GM23338 (cell line): ENCODE data around the gene SLC16A5. TPM values are rescaled to one million over a fixed set of nuclear protein-coding genes. Genes with fewer than 3 reads are reported as not detected.

ENCODE experiments used
- ATAC-seq: fragments of 200-7000 bp; cut with Tn5 transposase; 3 replicates; pipeline ENCODE4 v1.9.1; 2020
- DNase-seq: peaks from one replicate; pipeline ENCODE4 v3.0.0-alpha.2; 2015; ENCODE audit warnings: low spot score
- H2AFZ ChIP-seq: fragments of 200-600 bp; sonication (generic); 2 replicates; pipeline ENCODE4 v1.8.0; 2016; ENCODE audit warnings: antibody characterized with exemption, mild to moderate bottlenecking, moderate library complexity
- H3F3A ChIP-seq: fragments of 200-600 bp; sonication (generic); replicated peaks from 2 replicates; pipeline ENCODE4 v1.8.0; 2017; ENCODE audit warnings: antibody characterized with exemption, mixed run types, low read depth
- H3K27ac ChIP-seq: fragments of 200-600 bp; sonication (generic); 2 replicates; pipeline ENCODE4 v1.6.1; 2016; ENCODE audit warnings: low read depth
- H3K27me3 ChIP-seq: fragments of 200-600 bp; sonication (generic); 2 replicates; pipeline ENCODE4 v1.8.0; 2016; ENCODE audit warnings: mild to moderate bottlenecking, mixed run types, moderate library complexity; ENCODE audit not compliant: insufficient read depth
- H3K36me3 ChIP-seq: fragments of 200-600 bp; sonication (generic); 2 replicates; pipeline ENCODE4 v1.8.0; 2016; ENCODE audit warnings: mild to moderate bottlenecking; ENCODE audit not compliant: insufficient read depth
- H3K4me1 ChIP-seq: fragments of 200-600 bp; sonication (generic); 2 replicates; pipeline ENCODE4 v1.8.0; 2016; ENCODE audit warnings: mild to moderate bottlenecking, moderate library complexity; ENCODE audit not compliant: insufficient read depth
- H3K4me2 ChIP-seq: fragments of 200-600 bp; sonication (generic); 2 replicates; pipeline ENCODE4 v1.7.1; 2017; ENCODE audit warnings: mixed run types
- H3K4me3 ChIP-seq: fragments of 200-600 bp; sonication (generic); 2 replicates; pipeline ENCODE4 v1.6.1; 2016; ENCODE audit warnings: mixed run types
- H3K79me2 ChIP-seq: fragments of 200-600 bp; sonication (generic); replicated peaks from 2 replicates; pipeline ENCODE4 v1.8.0; 2017; ENCODE audit warnings: mild to moderate bottlenecking; ENCODE audit not compliant: insufficient read depth
- H3K9me2 ChIP-seq: fragments of 200-600 bp; sonication (generic); 2 replicates; pipeline ENCODE4 v1.8.0; 2017; ENCODE audit not compliant: insufficient read depth
- H4K20me1 ChIP-seq: fragments of 200-600 bp; sonication (generic); replicated peaks from 2 replicates; pipeline ENCODE4 v1.8.0; 2017; ENCODE audit warnings: mild to moderate bottlenecking; ENCODE audit not compliant: insufficient read depth
- H3K27ac Mint-ChIP-seq: 2 replicates; pipeline ENCODE4 v1.8.0; 2020; ENCODE audit warnings: inconsistent platforms, mild to moderate bottlenecking, moderate library complexity, mixed read lengths
- H3K27me3 Mint-ChIP-seq: 3 replicates; pipeline ENCODE4 v1.8.0; 2022; ENCODE audit warnings: low read depth, mild to moderate bottlenecking, moderate library complexity, mixed read lengths, inconsistent platforms; ENCODE audit not compliant: insufficient read depth, poor library complexity
- H3K36me3 Mint-ChIP-seq: 3 replicates; pipeline ENCODE4 v1.8.0; 2021; ENCODE audit warnings: low read depth, mild to moderate bottlenecking, inconsistent platforms, moderate library complexity, mixed read lengths
- H3K4me1 Mint-ChIP-seq: 3 replicates; pipeline ENCODE4 v1.8.0; 2020; ENCODE audit warnings: mild to moderate bottlenecking, inconsistent platforms, mixed read lengths
- H3K4me3 Mint-ChIP-seq: 3 replicates; pipeline ENCODE4 v1.8.0; 2021; ENCODE audit warnings: moderate library complexity, mild to moderate bottlenecking, inconsistent platforms, mixed read lengths
- H3K9me3 Mint-ChIP-seq: 3 replicates; pipeline ENCODE4 v1.8.0; 2020; ENCODE audit warnings: moderate library complexity, mild to moderate bottlenecking, inconsistent platforms, mixed read lengths
- CREB1 ChIP-seq: fragments of 250-450 bp; sonication (Bioruptor Pico); IDR thresholded peaks from 2 replicates; pipeline ENCODE4 v1.5.0; 2020; ENCODE audit warnings: low read depth, mild to moderate bottlenecking, moderate library complexity
- EZH2 ChIP-seq: fragments of 200-600 bp; sonication (generic); IDR thresholded peaks from one replicate; pipeline ENCODE4 v1.8.0; 2017; ENCODE audit warnings: antibody characterized with exemption, mild to moderate bottlenecking, low read depth; ENCODE audit not compliant: unreplicated experiment
- EZH2phosphoT487 ChIP-seq: fragments of 200-600 bp; sonication (generic); IDR thresholded peaks from one replicate; pipeline ENCODE4 v1.8.1; 2018; ENCODE audit warnings: antibody characterized with exemption; ENCODE audit not compliant: unreplicated experiment
- JUNB ChIP-seq: IDR thresholded peaks from one replicate; pipeline ENCODE4 v1.6.1; 2016; ENCODE audit warnings: antibody characterized with exemption; ENCODE audit not compliant: unreplicated experiment
- NANOG ChIP-seq: IDR thresholded peaks from 2 replicates; pipeline ENCODE4 v1.6.1; 2016; ENCODE audit warnings: antibody characterized with exemption, borderline replicate concordance
- POLR2AphosphoS5 ChIP-seq: IDR thresholded peaks from 2 replicates; pipeline ENCODE4 v1.6.1; 2016; ENCODE audit warnings: antibody characterized with exemption, low read depth
- STAT1 ChIP-seq: IDR thresholded peaks from one replicate; pipeline ENCODE4 v1.6.1; 2016; ENCODE audit warnings: antibody characterized with exemption; ENCODE audit not compliant: unreplicated experiment
- ZNF114 ChIP-seq: fragments of 250-450 bp; sonication (Bioruptor Pico); IDR thresholded peaks from 2 replicates; pipeline ENCODE4 v1.5.0; 2020; ENCODE audit warnings: mild to moderate bottlenecking, moderate library complexity
- polyA plus RNA-seq: library from polyadenylated mRNA; unstranded; fragments of >200 nt; fragmentation: Nextera tagmentation; extraction: Ambion mirVana; gene quantifications from 2 replicates; pipeline ENCODE4 v1.2.1, GENCODE V29; 2016
- total RNA-seq: library from RNA; depleted of rRNA; stranded (reverse); fragments of >200 nt; shearing (Covaris generic); gene quantifications from 2 replicates; pipeline ENCODE4 v1.2.3, GENCODE V29; 2014
- TF ChIP-seq, protein P1 (sequence below): IDR thresholded peaks from one replicate; pipeline ENCODE4 v1.6.1; 2018; ENCODE audit warnings: antibody characterized with exemption; ENCODE audit not compliant: unreplicated experiment
- TF ChIP-seq, protein P2 (sequence below): IDR thresholded peaks from 2 replicates; pipeline ENCODE4 v1.6.1; 2016; ENCODE audit warnings: antibody characterized with exemption
- TF ChIP-seq, protein P3 (sequence below): fragments of 250-450 bp; sonication (Bioruptor Pico); IDR thresholded peaks from 2 replicates; pipeline ENCODE4 v1.5.0; 2020; ENCODE audit warnings: mild to moderate bottlenecking, moderate library complexity
- TF ChIP-seq, protein P4 (sequence below), 2 experiments: fragments of 200-600 bp in 1 of 2; sonication (generic) in 1 of 2; conservative IDR thresholded peaks; 2 replicates each; pipeline versions ENCODE4 v1.5.1 to v1.6.1; 2016 to 2017; ENCODE audit warnings: antibody characterized with exemption in 2 of 2, low read depth in 2 of 2, mild to moderate bottlenecking in 2 of 2, moderate library complexity in 1 of 2

The SLC16A5 gene
- total and polyA plus RNA-seq, 2 experiments from 2014 or later = 7.3 to 40.0 TPM

DNA sequence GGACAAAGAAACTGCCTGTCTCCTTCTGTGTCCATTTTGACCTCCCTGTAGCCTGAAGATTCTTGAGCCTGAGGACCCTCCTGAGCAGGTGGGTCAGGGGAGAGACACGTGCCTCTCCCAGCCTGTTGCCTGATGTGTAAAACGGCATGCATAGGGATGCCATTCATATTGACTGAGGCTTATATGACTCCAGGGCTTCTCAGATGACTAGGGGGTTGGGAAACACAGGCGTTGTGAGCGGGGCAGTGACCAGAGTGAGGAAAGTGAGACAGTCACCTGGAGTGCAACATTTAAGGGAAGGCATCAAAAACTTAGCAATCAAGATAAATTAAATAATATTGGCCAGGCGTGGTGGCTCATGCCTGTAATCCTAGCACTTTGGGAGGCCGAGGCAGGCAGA, 5.1 kb upstream of the SLC16A5 start (continued):
- TF ChIP-seq JUNB (no peak), NANOG (no peak), CREB1 (no peak), ZNF114 (CRISPR knock-in tag) (no peak), STAT1 (no peak)
- TF ChIP-seq, protein P1, sequence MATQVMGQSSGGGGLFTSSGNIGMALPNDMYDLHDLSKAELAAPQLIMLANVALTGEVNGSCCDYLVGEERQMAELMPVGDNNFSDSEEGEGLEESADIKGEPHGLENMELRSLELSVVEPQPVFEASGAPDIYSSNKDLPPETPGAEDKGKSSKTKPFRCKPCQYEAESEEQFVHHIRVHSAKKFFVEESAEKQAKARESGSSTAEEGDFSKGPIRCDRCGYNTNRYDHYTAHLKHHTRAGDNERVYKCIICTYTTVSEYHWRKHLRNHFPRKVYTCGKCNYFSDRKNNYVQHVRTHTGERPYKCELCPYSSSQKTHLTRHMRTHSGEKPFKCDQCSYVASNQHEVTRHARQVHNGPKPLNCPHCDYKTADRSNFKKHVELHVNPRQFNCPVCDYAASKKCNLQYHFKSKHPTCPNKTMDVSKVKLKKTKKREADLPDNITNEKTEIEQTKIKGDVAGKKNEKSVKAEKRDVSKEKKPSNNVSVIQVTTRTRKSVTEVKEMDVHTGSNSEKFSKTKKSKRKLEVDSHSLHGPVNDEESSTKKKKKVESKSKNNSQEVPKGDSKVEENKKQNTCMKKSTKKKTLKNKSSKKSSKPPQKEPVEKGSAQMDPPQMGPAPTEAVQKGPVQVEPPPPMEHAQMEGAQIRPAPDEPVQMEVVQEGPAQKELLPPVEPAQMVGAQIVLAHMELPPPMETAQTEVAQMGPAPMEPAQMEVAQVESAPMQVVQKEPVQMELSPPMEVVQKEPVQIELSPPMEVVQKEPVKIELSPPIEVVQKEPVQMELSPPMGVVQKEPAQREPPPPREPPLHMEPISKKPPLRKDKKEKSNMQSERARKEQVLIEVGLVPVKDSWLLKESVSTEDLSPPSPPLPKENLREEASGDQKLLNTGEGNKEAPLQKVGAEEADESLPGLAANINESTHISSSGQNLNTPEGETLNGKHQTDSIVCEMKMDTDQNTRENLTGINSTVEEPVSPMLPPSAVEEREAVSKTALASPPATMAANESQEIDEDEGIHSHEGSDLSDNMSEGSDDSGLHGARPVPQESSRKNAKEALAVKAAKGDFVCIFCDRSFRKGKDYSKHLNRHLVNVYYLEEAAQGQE = no peak

DNA sequence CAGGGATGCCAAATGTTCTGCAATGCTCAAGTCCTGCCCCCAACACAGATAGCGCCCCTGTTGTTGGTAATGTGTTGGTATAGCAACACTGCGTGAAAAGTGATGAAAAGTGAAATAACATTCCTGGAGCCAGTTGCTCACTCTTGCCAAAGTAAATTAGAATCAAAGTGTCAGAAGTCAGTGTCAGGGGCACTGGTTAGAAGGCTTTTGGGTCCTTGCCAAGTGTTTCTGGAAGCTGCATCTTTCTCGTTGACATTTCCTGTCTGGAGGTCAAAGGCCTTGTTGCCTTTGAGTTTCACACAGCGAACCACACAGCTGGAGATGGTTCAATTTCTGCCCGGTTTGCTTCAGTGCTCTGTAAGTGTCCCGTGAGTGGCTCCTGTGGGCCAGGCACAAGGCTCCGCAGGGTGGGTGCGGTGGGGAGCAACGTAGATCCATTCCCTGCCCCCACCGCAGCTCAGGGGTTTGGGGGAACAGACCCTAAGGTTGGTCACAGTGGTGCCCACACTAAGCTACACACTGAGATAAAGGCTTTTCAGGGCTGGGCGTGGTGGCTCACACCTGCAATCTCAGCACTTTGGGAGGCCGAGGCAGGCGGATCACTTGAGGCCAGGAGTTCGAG, 3.6 kb upstream of the SLC16A5 start:
- Histone ChIP-seq H2AFZ (no peak overlapping the region), H3K4me3 (no peak overlapping the region), H3K79me2 (no peaks in the 10 kb centered on the region; the same call in 1 of the 2 replicates), H3K27me3 (no peaks in the 10 kb centered on the region), H3K36me3 (no peaks in the 10 kb centered on the region), H3K9me2 (no peaks in the 10 kb centered on the region), H3K4me1 (peaks cover 32% of the 10 kb centered on the region), H3F3A (peaks cover 18% of the 10 kb centered on the region), H3K27ac (no peak overlapping the region), H4K20me1 (no peaks in the 10 kb centered on the region), H3K4me2 (no peak overlapping the region)
- no peak overlapping the region for H3K4me3 Mint-ChIP-seq
- H3K4me1 Mint-ChIP-seq = peaks cover 34% of the 10 kb centered on the region
- no peak overlapping the region for H3K27ac Mint-ChIP-seq
- no peak for ATAC-seq
- H3K9me3 Mint-ChIP-seq = no peaks in the 10 kb centered on the region
- DNase-seq = no peak
- H3K36me3 Mint-ChIP-seq = no peaks in the 10 kb centered on the region; the same call in 2 of the 3 replicates
- H3K27me3 Mint-ChIP-seq = peaks cover 15% of the 10 kb centered on the region
- TF ChIP-seq POLR2AphosphoS5 (no peak), EZH2 (no peak), EZH2phosphoT487 (no peak), CREB1 (no peak)
- TF ChIP-seq, protein P2, sequence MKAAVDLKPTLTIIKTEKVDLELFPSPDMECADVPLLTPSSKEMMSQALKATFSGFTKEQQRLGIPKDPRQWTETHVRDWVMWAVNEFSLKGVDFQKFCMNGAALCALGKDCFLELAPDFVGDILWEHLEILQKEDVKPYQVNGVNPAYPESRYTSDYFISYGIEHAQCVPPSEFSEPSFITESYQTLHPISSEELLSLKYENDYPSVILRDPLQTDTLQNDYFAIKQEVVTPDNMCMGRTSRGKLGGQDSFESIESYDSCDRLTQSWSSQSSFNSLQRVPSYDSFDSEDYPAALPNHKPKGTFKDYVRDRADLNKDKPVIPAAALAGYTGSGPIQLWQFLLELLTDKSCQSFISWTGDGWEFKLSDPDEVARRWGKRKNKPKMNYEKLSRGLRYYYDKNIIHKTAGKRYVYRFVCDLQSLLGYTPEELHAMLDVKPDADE = no peak
- TF ChIP-seq, protein P3, sequence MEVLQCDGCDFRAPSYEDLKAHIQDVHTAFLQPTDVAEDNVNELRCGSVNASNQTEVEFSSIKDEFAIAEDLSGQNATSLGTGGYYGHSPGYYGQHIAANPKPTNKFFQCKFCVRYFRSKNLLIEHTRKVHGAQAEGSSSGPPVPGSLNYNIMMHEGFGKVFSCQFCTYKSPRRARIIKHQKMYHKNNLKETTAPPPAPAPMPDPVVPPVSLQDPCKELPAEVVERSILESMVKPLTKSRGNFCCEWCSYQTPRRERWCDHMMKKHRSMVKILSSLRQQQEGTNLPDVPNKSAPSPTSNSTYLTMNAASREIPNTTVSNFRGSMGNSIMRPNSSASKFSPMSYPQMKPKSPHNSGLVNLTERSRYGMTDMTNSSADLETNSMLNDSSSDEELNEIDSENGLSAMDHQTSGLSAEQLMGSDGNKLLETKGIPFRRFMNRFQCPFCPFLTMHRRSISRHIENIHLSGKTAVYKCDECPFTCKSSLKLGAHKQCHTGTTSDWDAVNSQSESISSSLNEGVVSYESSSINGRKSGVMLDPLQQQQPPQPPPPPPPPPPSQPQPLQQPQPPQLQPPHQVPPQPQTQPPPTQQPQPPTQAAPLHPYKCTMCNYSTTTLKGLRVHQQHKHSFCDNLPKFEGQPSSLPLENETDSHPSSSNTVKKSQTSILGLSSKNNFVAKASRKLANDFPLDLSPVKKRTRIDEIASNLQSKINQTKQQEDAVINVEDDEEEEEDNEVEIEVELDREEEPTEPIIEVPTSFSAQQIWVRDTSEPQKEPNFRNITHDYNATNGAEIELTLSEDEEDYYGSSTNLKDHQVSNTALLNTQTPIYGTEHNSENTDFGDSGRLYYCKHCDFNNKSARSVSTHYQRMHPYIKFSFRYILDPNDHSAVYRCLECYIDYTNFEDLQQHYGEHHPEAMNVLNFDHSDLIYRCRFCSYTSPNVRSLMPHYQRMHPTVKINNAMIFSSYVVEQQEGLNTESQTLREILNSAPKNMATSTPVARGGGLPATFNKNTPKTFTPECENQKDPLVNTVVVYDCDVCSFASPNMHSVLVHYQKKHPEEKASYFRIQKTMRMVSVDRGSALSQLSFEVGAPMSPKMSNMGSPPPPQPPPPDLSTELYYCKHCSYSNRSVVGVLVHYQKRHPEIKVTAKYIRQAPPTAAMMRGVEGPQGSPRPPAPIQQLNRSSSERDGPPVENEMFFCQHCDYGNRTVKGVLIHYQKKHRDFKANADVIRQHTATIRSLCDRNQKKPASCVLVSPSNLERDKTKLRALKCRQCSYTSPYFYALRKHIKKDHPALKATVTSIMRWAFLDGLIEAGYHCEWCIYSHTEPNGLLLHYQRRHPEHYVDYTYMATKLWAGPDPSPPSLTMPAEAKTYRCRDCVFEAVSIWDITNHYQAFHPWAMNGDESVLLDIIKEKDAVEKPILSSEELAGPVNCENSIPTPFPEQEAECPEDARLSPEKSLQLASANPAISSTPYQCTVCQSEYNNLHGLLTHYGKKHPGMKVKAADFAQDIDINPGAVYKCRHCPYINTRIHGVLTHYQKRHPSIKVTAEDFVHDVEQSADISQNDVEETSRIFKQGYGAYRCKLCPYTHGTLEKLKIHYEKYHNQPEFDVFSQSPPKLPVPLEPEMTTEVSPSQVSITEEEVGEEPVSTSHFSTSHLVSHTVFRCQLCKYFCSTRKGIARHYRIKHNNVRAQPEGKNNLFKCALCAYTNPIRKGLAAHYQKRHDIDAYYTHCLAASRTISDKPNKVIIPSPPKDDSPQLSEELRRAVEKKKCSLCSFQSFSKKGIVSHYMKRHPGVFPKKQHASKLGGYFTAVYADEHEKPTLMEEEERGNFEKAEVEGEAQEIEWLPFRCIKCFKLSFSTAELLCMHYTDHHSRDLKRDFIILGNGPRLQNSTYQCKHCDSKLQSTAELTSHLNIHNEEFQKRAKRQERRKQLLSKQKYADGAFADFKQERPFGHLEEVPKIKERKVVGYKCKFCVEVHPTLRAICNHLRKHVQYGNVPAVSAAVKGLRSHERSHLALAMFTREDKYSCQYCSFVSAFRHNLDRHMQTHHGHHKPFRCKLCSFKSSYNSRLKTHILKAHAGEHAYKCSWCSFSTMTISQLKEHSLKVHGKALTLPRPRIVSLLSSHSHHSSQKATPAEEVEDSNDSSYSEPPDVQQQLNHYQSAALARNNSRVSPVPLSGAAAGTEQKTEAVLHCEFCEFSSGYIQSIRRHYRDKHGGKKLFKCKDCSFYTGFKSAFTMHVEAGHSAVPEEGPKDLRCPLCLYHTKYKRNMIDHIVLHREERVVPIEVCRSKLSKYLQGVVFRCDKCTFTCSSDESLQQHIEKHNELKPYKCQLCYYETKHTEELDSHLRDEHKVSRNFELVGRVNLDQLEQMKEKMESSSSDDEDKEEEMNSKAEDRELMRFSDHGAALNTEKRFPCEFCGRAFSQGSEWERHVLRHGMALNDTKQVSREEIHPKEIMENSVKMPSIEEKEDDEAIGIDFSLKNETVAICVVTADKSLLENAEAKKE (CRISPR knock-in tag) = no peak
- TF ChIP-seq, protein P4, sequence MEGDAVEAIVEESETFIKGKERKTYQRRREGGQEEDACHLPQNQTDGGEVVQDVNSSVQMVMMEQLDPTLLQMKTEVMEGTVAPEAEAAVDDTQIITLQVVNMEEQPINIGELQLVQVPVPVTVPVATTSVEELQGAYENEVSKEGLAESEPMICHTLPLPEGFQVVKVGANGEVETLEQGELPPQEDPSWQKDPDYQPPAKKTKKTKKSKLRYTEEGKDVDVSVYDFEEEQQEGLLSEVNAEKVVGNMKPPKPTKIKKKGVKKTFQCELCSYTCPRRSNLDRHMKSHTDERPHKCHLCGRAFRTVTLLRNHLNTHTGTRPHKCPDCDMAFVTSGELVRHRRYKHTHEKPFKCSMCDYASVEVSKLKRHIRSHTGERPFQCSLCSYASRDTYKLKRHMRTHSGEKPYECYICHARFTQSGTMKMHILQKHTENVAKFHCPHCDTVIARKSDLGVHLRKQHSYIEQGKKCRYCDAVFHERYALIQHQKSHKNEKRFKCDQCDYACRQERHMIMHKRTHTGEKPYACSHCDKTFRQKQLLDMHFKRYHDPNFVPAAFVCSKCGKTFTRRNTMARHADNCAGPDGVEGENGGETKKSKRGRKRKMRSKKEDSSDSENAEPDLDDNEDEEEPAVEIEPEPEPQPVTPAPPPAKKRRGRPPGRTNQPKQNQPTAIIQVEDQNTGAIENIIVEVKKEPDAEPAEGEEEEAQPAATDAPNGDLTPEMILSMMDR (conservative IDR thresholded peaks at IDR 0.05; ENCODE audit: low read depth in 2 of 2) = 0 out of 4 replicates have a peak, but pooled peaks of 1 of the 2 experiments have one; percentile 0
